Rectal smooth muscle tissue (tissue), 1 donor: Measurements from ENCODE around the gene AP2S1.
"Not testable (repeated sequence)": the region's sequence is repeated elsewhere in the genome, so short reads cannot be mapped to it uniquely, and the experiment has no call there.

ENCODE experiments used
- H3K27ac ChIP-seq: one replicate; pipeline ENCODE4 v1.7.0; 2013; ENCODE audit warnings: low read depth, low read length, inconsistent platforms
- H3K27me3 ChIP-seq: one replicate; pipeline ENCODE4 v1.7.0; 2013; ENCODE audit warnings: low read length; ENCODE audit not compliant: control insufficient read depth, insufficient read depth
- H3K36me3 ChIP-seq: one replicate; pipeline ENCODE4 v1.7.0; 2013; ENCODE audit warnings: low read length; ENCODE audit not compliant: control insufficient read depth, insufficient read depth
- H3K4me1 ChIP-seq: one replicate; pipeline ENCODE4 v1.7.0; 2013; ENCODE audit warnings: low read length; ENCODE audit not compliant: control insufficient read depth, insufficient read depth
- H3K4me3 ChIP-seq: one replicate; pipeline ENCODE4 v1.7.0; 2013; ENCODE audit warnings: low read length
- H3K9ac ChIP-seq: one replicate; pipeline ENCODE4 v1.7.0; 2013; ENCODE audit warnings: low read length

The AP2S1 gene

GRCh38 chr19:46850228-46851203 lies at the start of gene AP2S1:
TSS of gene AP2S1 (minus strand) at chr19:46850846. CDS start at chr19:46850766, 80 bp downstream.
- Histone ChIP-seq H3K9ac (peak within 1 kb of the TSS; percentile 75), H3K27me3 (no peaks in the 10 kb centered on the region), H3K4me1 (peaks cover 12% of the 10 kb centered on the region), H3K27ac (peak within 1 kb of the TSS; percentile 81), H3K36me3 (no peaks in the 10 kb centered on the region), H3K4me3 (peak within 1 kb of the TSS; percentile 76)

GRCh38 chr19:46900341-46900740 lies 49.7 kb upstream of the AP2S1 start:
- no peak overlapping the region for H3K4me3 ChIP-seq
- H3K9ac ChIP-seq: no peak overlapping the region
- no peaks in the 10 kb centered on the region for H3K36me3 ChIP-seq
- peaks cover 10% of the 10 kb centered on the region for H3K4me1 ChIP-seq
- no peaks in the 10 kb centered on the region for H3K27me3 ChIP-seq
- no peak overlapping the region for H3K27ac ChIP-seq

- Histone ChIP-seq H3K4me3 (peak overlapping the region; percentile 37), H3K9ac (no peak overlapping the region), H3K27ac (no peak overlapping the region), H3K27me3 (no peaks in the 10 kb centered on the region), H3K4me1 (peaks cover 10% of the 10 kb centered on the region), H3K36me3 (no peaks in the 10 kb centered on the region)
Measured at GRCh38 chr19:46898731-46899130, 48.1 kb upstream of the AP2S1 start.

GRCh38 chr19:46896076-46896794 lies 45.6 kb upstream of the AP2S1 start:
- no peak overlapping the region for H3K27ac ChIP-seq
- no peaks in the 10 kb centered on the region for H3K27me3 ChIP-seq
- no peak overlapping the region for H3K9ac ChIP-seq
- no peak overlapping the region for H3K4me3 ChIP-seq
- H3K36me3 ChIP-seq: no peaks in the 10 kb centered on the region
- H3K4me1 ChIP-seq: peaks cover 6% of the 10 kb centered on the region

GRCh38 chr19:46892252-46893179 lies 41.9 kb upstream of the AP2S1 start:
- H3K27ac ChIP-seq: no peak overlapping the region

GRCh38 chr19:46890423-46891170 lies 40.0 kb upstream of the AP2S1 start:
- Histone ChIP-seq H3K27ac (no peak overlapping the region), H3K9ac (no peak overlapping the region), H3K4me1 (no peaks in the 10 kb centered on the region), H3K27me3 (no peaks in the 10 kb centered on the region), H3K4me3 (no peak overlapping the region), H3K36me3 (no peaks in the 10 kb centered on the region)

More at GRCh38 chr19:46892252-46893179, 41.9 kb upstream of the AP2S1 start:
- Histone ChIP-seq H3K9ac (no peak overlapping the region), H3K4me3 (no peak overlapping the region), H3K27me3 (no peaks in the 10 kb centered on the region), H3K36me3 (no peaks in the 10 kb centered on the region), H3K4me1 (no peaks in the 10 kb centered on the region)

- Histone ChIP-seq H3K27me3 (no peaks in the 10 kb centered on the region), H3K4me1 (no peaks in the 10 kb centered on the region), H3K36me3 (no peaks in the 10 kb centered on the region), H3K27ac (no peak overlapping the region), H3K4me3 (no peak overlapping the region), H3K9ac (no peak overlapping the region)
Measured at GRCh38 chr19:46887240-46887782, 36.7 kb upstream of the AP2S1 start.

- Histone ChIP-seq H3K27ac (no peak overlapping the region), H3K36me3 (no peaks in the 10 kb centered on the region), H3K9ac (no peak overlapping the region), H3K27me3 (no peaks in the 10 kb centered on the region), H3K4me1 (no peaks in the 10 kb centered on the region), H3K4me3 (no peak overlapping the region)
Measured at GRCh38 chr19:46886546-46887239, 36.0 kb upstream of the AP2S1 start.

GRCh38 chr19:46885411-46885810 lies 34.8 kb upstream of the AP2S1 start:
- Histone ChIP-seq H3K4me1 (no peaks in the 10 kb centered on the region), H3K27me3 (no peaks in the 10 kb centered on the region), H3K4me3 (no peak overlapping the region), H3K36me3 (no peaks in the 10 kb centered on the region), H3K27ac (no peak overlapping the region), H3K9ac (no peak overlapping the region)

GRCh38 chr19:46882751-46883150 lies 32.1 kb upstream of the AP2S1 start:
- H3K4me1 ChIP-seq, H3K4me3 ChIP-seq, H3K9ac ChIP-seq, H3K36me3 ChIP-seq, H3K27ac ChIP-seq, H3K27me3 ChIP-seq: not testable (repeated sequence)

GRCh38 chr19:46882034-46882433 lies 31.4 kb upstream of the AP2S1 start:
- Histone ChIP-seq H3K27me3 (no peaks in the 10 kb centered on the region), H3K36me3 (no peaks in the 10 kb centered on the region), H3K4me3 (no peak overlapping the region), H3K4me1 (no peaks in the 10 kb centered on the region), H3K27ac (no peak overlapping the region), H3K9ac (no peak overlapping the region)
